GM19023 (cell line): Measurements from ENCODE around the gene ADCK1.
"Not testable (repeated sequence)": the region's sequence is repeated elsewhere in the genome, so short reads cannot be mapped to it uniquely, and the experiment has no call there.

Source experiments
- ATAC-seq: cut with Tn5 transposase; IDR thresholded peaks from one replicate; pipeline ENCODE4 v1.9.1; 2021; ENCODE audit warnings: mild to moderate bottlenecking, moderate library complexity; ENCODE audit not compliant: unreplicated experiment

Gene ADCK1

DNA sequence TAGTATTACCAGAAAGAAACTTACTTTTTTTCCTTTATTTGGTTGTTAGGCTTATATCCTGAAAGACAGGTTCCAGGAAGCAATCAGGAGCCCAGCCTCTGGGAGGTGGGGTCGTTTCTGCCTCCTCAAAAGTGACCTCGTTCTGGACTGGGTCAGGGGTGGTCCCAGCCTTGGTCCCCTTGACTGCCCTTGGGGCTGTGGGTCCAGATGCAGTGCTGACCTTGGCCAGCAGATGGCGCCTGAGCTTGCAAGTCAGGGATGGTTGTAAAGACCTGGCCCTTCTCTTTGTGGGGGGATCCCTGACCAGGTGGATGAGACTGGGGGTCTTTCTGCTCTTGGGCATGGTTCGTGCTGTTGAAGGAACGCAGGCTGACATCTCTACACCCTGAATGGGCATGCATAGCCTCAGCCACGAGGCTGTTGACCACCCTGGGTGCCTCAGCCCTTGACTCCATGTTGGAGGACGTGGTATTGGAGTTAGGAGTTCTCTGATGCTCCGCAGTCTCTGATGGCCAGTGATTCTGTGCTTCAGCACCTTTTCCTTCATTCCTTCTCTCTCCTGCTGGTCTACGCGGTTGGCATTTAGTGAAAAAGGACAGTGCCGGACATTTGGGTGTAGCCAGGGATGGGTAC lies 62.4 kb downstream of the ADCK1 start:
- ATAC-seq: peak; percentile 74

DNA sequence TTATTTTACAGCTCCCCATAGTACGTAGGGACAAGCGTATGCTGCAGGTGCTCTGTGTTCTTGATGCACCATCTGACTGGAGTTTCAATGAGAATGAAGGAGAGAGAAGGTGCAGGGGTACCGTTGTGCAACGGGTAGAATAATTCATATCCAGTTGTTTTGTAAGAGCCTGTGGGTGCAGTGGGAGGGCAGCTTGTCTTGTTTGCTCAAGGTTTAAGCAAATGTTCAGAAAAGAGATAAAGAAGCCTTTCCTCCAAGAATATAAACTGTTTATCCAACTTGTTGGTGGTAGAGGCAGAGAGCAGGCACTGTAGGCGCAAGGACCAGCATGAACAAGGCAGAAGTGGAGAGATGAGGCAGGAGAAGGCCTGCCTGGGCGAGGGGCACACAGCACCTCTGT lies 64.2 kb downstream of the ADCK1 start:
- no peak for ATAC-seq

DNA sequence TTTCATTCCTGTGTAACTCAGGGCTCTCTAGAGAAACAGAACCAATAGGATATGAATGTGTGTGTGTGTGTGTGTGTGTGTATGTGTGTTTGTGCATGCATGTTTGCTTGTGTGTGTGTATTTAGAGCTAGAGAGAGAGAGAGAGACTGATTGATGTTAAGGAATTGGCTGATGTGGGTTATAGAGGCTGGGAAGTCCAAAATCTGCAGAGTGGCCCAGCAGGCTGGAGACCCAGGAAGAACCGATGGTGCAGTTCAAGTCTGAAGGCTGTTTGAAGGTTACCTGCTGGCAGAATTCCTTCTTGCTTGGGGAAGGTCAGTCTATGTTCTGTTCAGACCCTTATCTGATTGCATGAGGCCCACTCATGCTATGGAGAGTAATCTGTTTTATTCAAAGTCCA lies 64.7 kb downstream of the ADCK1 start:
- ATAC-seq: no peak

DNA sequence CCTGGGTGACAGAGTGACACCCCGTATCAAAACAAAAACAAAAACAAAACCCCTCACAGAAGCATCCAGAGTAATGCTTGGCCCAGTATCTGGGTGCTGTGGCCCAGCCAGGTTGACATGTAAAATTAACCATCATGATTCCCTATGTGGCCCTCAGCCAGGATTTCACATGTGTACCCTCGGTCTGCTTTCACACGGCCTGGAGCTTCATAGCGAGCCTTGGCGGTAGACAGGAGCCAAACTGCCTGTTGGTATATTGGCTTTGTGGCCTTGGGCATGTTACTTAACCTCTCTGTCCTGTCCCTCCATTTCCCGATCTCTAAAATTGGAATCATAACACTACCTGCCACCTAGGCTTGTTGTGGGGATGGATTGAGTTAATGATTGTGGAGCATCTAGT lies 65.5 kb downstream of the ADCK1 start:
- ATAC-seq: no peak

DNA sequence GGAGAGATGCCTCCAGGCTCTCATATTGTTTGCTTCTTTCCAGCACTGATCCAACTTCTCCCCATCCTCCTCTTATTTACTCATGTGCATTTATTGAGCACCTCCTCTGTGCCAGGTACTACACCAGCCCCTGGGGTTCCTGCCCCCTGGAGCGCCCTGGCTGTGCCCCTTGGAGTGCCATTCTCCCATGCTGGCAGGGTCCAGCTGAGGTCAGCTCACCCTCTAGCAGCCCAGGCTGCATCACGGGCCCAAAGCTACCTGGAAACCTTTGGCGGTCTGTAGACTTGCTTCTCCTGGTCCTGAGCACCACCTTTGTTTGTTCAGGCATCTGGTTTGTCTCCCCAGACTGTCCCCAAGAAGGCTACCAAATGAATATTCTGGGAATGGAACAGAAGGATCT lies 67.0 kb downstream of the ADCK1 start:
- no peak for ATAC-seq

DNA sequence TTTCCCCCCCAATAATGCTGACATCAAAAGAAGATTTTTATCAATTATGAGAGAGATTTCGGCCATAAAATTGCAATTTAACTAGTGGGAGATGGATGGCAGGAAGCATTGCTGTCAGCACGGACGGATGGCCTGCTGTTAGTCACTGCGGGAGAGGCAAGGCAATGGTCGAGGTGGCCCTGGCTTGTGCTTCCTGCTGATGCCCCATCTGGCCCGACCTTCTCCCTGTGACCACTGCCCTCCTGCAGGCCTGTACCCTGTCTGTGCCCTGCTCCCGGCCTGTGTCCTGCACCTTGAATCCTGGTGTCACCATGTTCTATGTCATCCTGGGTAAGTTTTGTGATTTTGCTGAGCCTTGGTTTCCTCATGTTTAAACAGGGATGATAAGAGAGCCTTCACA lies 67.6 kb downstream of the ADCK1 start:
- no peak for ATAC-seq

DNA sequence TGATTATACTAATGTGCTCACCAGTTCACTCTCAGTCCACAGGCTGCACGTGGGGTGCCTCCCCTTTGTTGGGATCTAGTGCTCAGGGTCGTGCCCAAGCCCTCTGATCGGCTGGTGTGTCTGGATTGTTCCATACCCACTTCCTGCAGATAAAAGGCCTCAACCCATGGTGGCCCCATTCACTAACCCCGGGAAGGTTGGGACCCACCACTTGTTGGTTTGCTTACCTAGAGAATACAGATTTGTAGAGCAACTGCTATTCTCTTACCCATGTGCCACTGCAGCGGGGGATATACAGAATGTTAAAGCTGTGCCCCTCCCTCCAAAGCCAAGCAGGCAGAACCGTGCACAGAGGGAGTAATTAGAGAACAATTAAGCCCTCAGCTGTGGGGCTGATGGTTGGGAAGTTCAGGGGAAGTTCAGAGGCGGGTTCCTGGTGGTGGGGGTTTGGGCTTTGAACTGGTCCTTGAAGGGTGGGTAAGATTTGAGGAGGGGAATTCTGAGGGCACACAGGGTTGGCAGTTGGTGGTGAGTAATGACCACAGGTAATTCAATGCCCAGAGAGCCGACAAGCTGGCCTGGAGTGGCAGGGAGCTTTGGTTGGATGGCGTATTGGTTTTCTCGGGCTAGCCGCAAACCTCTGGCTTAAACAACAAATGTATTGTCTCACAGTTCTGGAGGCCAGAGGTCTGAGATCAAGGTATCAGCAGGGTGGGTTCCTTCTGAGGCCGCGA lies 68.8 kb downstream of the ADCK1 start:
- ATAC-seq: no peak

DNA sequence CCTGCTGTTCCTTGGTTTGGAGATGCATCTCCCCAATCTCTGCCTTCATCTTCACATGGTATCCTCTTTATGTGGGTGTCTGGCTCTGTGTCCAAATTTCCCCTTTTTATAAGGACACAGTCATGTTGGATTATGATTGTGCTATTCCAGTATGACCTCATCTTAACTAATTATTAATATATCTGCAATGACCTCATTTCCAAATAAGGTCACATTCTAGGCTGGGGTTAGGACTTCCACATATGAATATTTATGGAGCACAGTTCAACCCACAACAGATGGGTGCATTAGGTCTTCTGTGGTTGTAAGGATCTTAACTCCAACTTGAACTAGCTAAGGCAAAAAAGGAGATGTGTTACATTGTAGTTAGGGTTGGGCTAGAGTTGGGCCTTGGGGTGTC lies 69.4 kb downstream of the ADCK1 start:
- ATAC-seq: no peak

DNA sequence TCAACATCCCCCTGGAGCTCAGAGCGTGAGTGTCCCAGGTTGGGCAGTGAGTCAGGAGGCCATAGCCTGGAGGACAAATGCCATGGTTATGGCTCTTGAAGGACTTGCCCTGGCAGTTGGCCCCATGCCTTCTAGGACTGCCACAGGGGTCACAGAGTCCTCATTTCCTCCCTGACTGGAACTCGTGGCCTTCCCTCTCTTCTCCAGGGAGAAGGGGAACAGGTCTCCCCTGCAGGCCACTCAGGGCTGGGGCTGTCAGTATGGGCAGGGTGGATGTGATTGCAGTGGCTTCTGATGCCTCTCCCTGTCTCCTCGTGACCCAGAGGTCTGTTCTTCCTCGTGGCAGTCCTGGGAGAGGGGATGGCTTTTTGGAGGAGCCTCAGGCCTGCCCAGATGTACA lies 70.7 kb downstream of the ADCK1 start:
- no peak for ATAC-seq

DNA sequence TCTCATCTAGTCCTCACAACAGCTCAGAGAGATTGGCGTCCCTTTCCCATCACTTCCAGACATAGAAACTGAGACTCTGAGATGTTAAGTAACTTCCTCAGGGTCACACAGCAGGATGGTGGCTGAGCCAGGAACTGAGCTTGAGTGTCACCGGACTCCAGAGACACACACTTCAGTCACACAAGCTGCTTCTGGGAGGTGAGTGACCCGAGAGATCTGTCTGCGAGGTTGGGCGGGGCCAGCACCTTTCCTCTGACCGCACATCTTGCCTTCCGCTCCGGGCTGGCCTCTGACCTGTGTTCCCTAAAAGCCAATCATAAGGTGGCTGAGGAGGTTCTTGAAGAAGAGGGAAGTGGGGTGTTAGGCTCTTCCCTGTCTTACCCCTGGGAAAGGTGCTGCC lies 72.2 kb downstream of the ADCK1 start:
- no peak for ATAC-seq

DNA sequence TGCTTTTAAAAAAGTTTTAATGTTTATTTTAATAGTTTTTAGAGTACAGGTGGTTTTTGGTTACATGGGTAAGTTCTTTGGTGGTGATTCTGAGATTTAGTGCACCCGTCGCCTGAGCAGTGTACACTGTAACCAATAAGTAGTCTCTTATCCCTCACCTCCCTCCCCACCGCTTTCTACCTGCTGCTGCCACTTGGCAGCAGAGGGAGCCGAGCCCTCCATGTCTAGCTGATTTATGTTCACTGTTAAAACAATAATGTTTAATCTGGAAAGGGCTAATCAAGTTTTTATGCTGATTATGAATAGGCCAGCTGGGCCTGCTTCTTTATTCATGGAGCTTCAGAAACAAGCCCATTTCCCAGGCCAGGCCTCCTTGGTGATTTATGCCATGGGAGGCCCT lies 73.1 kb downstream of the ADCK1 start:
- ATAC-seq: no peak

DNA sequence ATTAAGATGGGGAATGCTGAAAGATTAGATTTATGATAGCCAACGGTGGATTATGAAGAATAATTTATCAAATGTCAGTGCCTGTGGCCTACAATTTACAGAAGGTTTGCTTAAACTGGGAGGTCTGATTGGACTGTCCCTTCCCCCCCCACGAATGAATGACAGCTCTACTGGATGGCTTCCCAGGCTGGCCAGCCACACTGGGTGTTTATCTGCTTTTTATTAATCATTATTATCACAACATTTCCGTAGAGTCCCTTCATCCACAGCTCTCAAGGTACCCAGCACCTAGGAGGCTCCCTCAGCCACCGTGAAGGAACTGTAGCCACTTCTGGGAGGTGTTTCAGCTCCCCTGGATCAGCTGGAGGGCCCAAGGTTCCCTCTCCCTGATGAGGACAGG lies 78.9 kb downstream of the ADCK1 start:
- ATAC-seq: no peak

DNA sequence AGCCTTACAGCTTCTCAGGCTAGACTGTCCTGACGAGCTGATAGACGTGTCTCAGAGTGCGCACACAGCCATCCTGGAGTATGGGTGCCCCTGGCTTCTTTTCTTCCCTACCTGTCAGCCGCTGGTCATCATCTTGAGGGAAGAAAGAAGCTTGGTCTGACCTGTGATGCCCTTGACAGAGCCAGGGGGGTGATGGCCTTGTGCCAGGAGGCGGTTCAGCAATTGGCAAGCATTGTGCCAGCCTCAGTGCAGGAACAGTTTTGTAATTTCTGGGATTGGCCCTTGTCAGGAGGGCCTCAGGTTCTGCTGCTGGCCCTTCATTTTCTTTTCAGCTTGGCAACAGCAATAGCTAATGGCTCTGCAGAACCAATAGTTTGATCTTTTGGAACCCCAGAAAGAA lies 80.1 kb downstream of the ADCK1 start:
- ATAC-seq: no peak

DNA sequence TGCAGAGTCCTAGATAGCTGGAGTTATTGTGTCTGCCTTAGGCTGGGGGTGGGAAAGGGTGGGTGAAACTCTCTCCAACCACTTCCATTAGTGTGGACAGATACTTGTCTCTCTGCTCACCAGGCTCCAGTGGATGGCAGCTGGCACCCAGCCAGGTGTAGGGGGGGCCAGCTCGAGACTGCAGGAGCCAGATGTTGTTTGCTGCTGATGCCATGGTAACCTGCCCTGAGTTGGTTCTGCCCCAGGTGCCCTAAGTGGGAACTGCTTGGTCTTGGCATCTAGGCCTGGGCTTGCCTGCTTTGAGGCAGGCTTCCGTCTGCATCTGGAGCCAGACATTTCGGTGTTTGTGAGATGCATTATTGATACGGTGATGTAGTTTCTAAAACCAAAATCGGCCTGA lies 82.2 kb downstream of the ADCK1 start:
- no peak for ATAC-seq

DNA sequence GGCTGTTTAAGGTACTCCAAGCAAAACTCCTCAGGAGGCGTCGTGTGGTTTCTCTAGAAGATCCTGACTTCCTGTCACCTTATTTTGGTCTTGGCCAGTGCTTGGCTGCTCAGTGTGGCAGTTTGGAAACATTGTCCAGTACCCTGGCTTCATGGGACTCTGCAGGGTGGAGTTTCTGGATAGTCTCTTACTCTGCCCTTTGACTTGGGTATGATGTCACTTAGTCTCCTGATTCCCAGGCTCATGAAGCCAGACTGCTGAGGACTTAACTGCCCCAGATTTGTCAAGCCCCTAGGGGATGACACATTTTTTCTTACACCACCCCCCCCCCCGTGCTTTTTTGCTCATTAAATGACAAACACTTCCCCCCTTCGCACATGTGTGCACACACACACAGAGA lies 82.7 kb downstream of the ADCK1 start:
- no peak for ATAC-seq

DNA sequence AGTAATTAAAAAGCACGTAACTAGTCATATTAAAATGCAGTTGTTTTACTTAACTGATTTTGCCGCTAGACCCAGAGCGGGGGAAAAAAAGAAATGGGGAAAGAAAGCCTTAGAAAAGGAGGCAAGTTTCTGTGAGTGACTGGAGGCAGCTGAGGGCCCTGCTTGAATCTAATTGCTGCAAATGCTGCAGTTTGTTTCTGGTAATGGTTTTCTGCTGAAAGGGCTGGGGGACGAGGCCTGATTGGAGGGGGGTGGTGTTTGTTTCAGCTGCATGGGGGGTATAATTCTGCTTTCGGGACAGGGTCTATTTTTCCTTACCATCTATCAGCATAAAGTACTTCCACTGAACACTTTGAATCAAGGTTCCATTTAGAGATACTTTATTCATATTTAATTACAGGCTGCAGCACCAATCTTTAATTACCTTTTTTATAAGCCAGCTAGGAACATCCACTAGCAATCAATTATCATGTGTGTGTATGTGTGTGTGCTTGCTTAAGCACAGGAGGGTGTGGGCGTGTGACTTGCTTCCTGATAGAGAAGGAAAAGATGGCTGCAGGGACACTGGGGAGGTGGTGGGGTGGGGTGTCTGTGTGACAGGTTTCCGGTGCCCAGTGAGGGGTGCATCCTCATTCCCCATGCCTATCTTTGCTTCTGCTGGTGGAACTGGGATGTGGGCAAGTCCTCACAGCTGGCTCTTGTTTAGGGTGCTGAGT lies 83.4 kb downstream of the ADCK1 start:
- ATAC-seq: no peak

DNA sequence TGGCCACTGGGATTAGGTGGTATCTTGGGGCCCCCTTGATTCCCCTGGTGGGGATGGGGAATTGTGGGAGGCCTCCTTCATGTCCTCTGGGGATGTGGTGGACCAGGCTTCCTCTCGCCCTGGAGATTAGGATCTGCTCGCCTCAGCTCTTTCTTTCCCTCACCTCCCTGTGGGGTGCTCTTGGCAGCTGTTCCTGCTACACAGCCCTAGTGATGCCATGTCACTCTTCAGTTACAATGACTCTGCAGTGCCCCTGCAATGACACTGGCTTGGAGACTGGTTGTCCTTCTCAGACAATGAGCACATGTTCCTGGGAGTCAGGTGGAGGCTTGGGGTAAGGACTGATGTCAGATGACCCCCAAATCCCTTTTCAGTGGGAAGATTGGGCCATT lies 83.9 kb downstream of the ADCK1 start:
- ATAC-seq: no peak

DNA sequence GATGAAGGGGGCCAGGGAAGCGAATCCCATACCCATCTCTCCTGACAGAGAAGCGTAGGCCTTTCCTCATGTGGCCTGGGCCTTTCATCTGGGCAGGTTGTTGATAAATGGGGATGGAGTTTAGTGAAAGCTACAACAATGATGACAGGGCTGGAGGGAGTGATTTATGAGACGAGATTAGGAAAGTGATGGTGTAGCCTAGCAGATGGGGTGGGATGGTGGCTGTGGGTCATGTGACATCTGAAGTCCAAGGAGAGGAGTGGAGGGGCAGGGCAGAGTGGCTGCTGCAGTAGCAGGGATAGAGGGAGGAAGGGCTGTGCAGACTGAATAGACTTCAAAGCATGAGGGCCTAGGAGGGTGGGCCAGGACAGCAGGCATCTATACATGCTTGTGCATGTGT lies 85.5 kb downstream of the ADCK1 start:
- no peak for ATAC-seq

DNA sequence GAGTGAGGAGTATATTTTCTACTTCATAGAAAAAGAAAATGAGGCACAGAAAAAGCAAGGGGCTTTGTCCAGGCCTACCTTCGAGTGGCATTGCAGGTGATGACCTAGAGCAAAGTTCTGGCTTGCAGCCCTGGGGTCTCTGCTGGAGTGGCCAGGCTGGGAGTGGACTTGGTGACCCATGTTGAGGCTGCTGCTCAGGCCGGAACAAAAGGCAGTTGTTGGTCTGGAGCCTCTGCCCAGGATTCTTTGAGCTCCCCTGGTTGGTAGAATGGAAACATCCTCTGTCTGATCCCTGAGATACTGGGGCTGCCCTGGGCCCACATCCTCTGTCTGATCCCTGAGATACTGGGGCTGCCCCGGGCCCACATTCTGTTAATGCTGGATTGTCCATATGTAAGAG lies 86.1 kb downstream of the ADCK1 start:
- ATAC-seq: no peak

DNA sequence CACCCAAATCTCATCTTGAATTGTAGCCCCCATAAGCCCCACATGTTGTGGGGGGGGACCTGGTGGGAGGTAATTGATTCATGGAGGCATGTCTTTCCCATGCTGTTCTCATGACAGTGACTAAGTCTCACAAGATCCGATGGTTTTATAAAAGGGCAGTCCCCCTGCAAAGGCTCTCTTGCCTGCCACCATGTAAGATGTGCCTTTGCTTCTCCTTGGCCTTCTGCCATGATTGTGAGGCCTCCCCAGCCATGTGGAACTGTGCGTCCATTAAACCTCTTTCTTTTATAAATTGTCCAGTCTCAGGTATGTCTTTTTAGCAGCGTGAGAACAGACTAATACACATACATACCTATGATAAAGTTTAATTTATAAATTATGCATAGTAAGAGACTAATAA lies 89.0 kb downstream of the ADCK1 start:
- ATAC-seq: not testable (repeated sequence)

DNA sequence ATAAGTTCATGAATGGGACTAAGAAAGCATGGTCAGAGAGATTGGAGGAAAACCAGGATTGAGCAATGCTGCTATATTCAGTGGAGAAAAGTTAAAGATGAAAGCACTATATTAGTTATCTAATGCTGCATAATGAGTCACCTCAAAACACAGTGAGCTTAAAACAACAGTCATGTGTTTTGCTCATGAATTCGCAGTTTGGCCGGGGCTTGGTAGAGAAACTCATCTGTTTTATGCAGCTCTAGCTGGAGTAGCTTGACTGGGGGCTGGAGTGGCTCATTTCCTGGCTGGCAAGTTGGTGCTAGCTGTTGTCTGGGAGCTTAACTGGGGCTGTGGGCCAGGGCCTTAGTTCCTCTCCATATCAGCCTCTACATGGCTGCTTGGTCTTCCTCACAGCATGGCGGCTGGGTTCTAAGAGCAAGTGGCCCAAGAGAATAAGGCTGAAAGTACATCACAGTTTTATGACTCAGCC lies 90.1 kb downstream of the ADCK1 start:
- no peak for ATAC-seq

DNA sequence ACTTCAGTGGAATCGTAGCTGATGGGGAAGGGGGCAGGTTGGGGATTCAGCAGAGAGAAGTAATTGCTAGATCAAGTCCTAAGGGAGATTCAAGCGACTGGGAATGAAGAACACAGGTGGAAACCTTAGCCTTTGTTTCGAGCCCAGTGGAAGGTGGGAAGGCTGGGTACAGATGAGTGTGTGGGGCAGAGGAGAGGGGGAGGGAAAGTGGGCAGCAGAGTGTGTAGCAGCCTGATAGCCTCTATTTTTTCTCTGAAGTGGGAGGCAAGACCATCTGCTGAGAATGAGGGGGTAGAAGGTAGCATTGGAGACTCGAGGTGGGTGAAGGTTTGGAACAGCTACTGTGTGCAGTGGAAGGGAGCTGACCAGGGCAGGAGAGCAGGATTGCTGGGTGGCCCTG lies 91.0 kb downstream of the ADCK1 start:
- ATAC-seq: no peak
